ACC112 (cell line): ENCODE results near the gene APBB1IP.

Source experiments
- H2AFZ ChIP-seq: fragments of 200-600 bp; sonication (generic); one replicate; pipeline ENCODE4 v1.6.0; 2017; ENCODE audit warnings: antibody characterized with exemption, low read length; ENCODE audit not compliant: unreplicated experiment
- H3K27ac ChIP-seq: fragments of 200-600 bp; sonication (generic); 2 replicates; pipeline ENCODE4 v1.5.1; 2014; ENCODE audit warnings: low read depth, mild to moderate bottlenecking, antibody characterized with exemption, low read length, moderate library complexity
- H3K27me3 ChIP-seq: fragments of 200-600 bp; sonication (generic); 2 replicates; pipeline ENCODE4 v1.6.1; 2014; ENCODE audit warnings: mild to moderate bottlenecking, antibody characterized with exemption, low read length, moderate library complexity, mixed read lengths; ENCODE audit not compliant: insufficient read depth
- H3K36me3 ChIP-seq: fragments of 200-600 bp; sonication (generic); 2 replicates; pipeline ENCODE4 v1.6.1; 2016; ENCODE audit warnings: mild to moderate bottlenecking, antibody characterized with exemption, low read length, moderate library complexity, mixed read lengths; ENCODE audit not compliant: insufficient read depth
- H3K4me1 ChIP-seq: fragments of 200-600 bp; sonication (generic); one replicate; pipeline ENCODE4 v1.6.1; 2016; ENCODE audit warnings: low read length, mixed read lengths; ENCODE audit not compliant: insufficient read depth, unreplicated experiment, control insufficient read depth
- H3K4me3 ChIP-seq: fragments of 200-600 bp; sonication (generic); 2 replicates; pipeline ENCODE4 v1.5.1; 2014; ENCODE audit warnings: mild to moderate bottlenecking, low read depth, low read length
- H3K79me2 ChIP-seq: fragments of 200-600 bp; sonication (generic); one replicate; pipeline ENCODE4 v1.6.0; 2016; ENCODE audit warnings: low read length; ENCODE audit not compliant: control insufficient read depth, unreplicated experiment, insufficient read depth

The APBB1IP gene

GRCh38 chr10:26506736-26507135 is 68.6 kb downstream of the APBB1IP start:
- Histone ChIP-seq H3K79me2 (no peaks in the 10 kb centered on the region), H2AFZ (no peak overlapping the region), H3K4me1 (no peaks in the 10 kb centered on the region), H3K4me3 (no peak overlapping the region), H3K36me3 (no peaks in the 10 kb centered on the region), H3K27me3 (no peaks in the 10 kb centered on the region), H3K27ac (no peak overlapping the region)

- Histone ChIP-seq H3K36me3 (no peaks in the 10 kb centered on the region), H3K4me1 (no peaks in the 10 kb centered on the region), H2AFZ (no peak overlapping the region), H3K27me3 (no peaks in the 10 kb centered on the region), H3K27ac (no peak overlapping the region), H3K79me2 (no peaks in the 10 kb centered on the region), H3K4me3 (no peak overlapping the region)
Measured at GRCh38 chr10:26507441-26507840, 69.3 kb downstream of the APBB1IP start.

GRCh38 chr10:26508016-26508415 is 69.9 kb downstream of the APBB1IP start:
- H2AFZ ChIP-seq: no peak overlapping the region
- no peaks in the 10 kb centered on the region for H3K4me1 ChIP-seq
- H3K36me3 ChIP-seq: no peaks in the 10 kb centered on the region
- no peaks in the 10 kb centered on the region for H3K79me2 ChIP-seq
- no peak overlapping the region for H3K4me3 ChIP-seq
- no peak overlapping the region for H3K27ac ChIP-seq
- H3K27me3 ChIP-seq: no peaks in the 10 kb centered on the region

- Histone ChIP-seq H3K36me3 (no peaks in the 10 kb centered on the region), H3K27me3 (no peaks in the 10 kb centered on the region)
Measured at GRCh38 chr10:26509307-26509706, 71.2 kb downstream of the APBB1IP start.

GRCh38 chr10:26513101-26513500 is 75.0 kb downstream of the APBB1IP start:
- no peaks in the 10 kb centered on the region for H3K4me1 ChIP-seq
- H3K4me3 ChIP-seq: no peak overlapping the region
- no peaks in the 10 kb centered on the region for H3K36me3 ChIP-seq
- no peak overlapping the region for H2AFZ ChIP-seq
- no peak overlapping the region for H3K27ac ChIP-seq
- H3K79me2 ChIP-seq: no peaks in the 10 kb centered on the region
- no peaks in the 10 kb centered on the region for H3K27me3 ChIP-seq

More at GRCh38 chr10:26509307-26509706, 71.2 kb downstream of the APBB1IP start:
- no peaks in the 10 kb centered on the region for H3K79me2 ChIP-seq
- H3K4me3 ChIP-seq: no peak overlapping the region
- no peak overlapping the region for H2AFZ ChIP-seq
- no peaks in the 10 kb centered on the region for H3K4me1 ChIP-seq
- H3K27ac ChIP-seq: no peak overlapping the region

- no peak overlapping the region for H3K27ac ChIP-seq
- H3K79me2 ChIP-seq: no peaks in the 10 kb centered on the region
Measured at GRCh38 chr10:26516540-26517101, 78.5 kb downstream of the APBB1IP start.

GRCh38 chr10:26517141-26517867 is 79.2 kb downstream of the APBB1IP start:
- Histone ChIP-seq H3K79me2 (no peaks in the 10 kb centered on the region), H3K4me3 (no peak overlapping the region), H3K27me3 (no peaks in the 10 kb centered on the region), H2AFZ (no peak overlapping the region), H3K27ac (no peak overlapping the region), H3K4me1 (no peaks in the 10 kb centered on the region), H3K36me3 (no peaks in the 10 kb centered on the region)

More at GRCh38 chr10:26516540-26517101, 78.5 kb downstream of the APBB1IP start:
- H3K27me3 ChIP-seq: no peaks in the 10 kb centered on the region
- no peak overlapping the region for H3K4me3 ChIP-seq
- H2AFZ ChIP-seq: no peak overlapping the region
- no peaks in the 10 kb centered on the region for H3K4me1 ChIP-seq
- no peaks in the 10 kb centered on the region for H3K36me3 ChIP-seq

- H3K27me3 ChIP-seq: no peaks in the 10 kb centered on the region
- H3K36me3 ChIP-seq: no peaks in the 10 kb centered on the region
- H3K4me3 ChIP-seq: no peak overlapping the region
- no peak overlapping the region for H2AFZ ChIP-seq
- H3K79me2 ChIP-seq: no peaks in the 10 kb centered on the region
- H3K27ac ChIP-seq: no peak overlapping the region
- H3K4me1 ChIP-seq: no peaks in the 10 kb centered on the region
Measured at GRCh38 chr10:26519803-26520202, 81.7 kb downstream of the APBB1IP start.

- Histone ChIP-seq H3K4me3 (no peak overlapping the region), H3K4me1 (no peaks in the 10 kb centered on the region), H3K27ac (no peak overlapping the region), H3K36me3 (no peaks in the 10 kb centered on the region), H3K27me3 (no peaks in the 10 kb centered on the region), H3K79me2 (no peaks in the 10 kb centered on the region), H2AFZ (no peak overlapping the region)
Measured at GRCh38 chr10:26520575-26520974, 82.4 kb downstream of the APBB1IP start.

GRCh38 chr10:26524161-26524896 is 86.2 kb downstream of the APBB1IP start:
- Histone ChIP-seq H3K36me3 (no peaks in the 10 kb centered on the region), H3K27me3 (no peaks in the 10 kb centered on the region), H2AFZ (no peak overlapping the region), H3K4me3 (no peak overlapping the region), H3K4me1 (no peaks in the 10 kb centered on the region), H3K27ac (no peak overlapping the region), H3K79me2 (no peaks in the 10 kb centered on the region)

GRCh38 chr10:26525586-26525985 is 87.4 kb downstream of the APBB1IP start:
- Histone ChIP-seq H3K27me3 (no peaks in the 10 kb centered on the region), H3K4me3 (no peak overlapping the region), H3K4me1 (no peaks in the 10 kb centered on the region), H3K27ac (no peak overlapping the region), H3K36me3 (no peaks in the 10 kb centered on the region), H2AFZ (no peak overlapping the region), H3K79me2 (no peaks in the 10 kb centered on the region)
